Endodermal cell (in vitro differentiated cells): ENCODE data around the gene ABCD3. TPM values are rescaled to one million over a fixed set of nuclear protein-coding genes. Genes with fewer than 3 reads are reported as not detected.

Experiments
- DNase-seq: peaks from one replicate; pipeline ENCODE4 v3.0.0-alpha.2; 2017
- H3K27ac ChIP-seq: 2 replicates; pipeline ENCODE4 v1.5.1; 2013; ENCODE audit warnings: mild to moderate bottlenecking, low read depth, low read length, moderate library complexity
- H3K27me3 ChIP-seq: 2 replicates; pipeline ENCODE4 v1.6.1; 2013; ENCODE audit warnings: mild to moderate bottlenecking, low read length, moderate library complexity; ENCODE audit not compliant: insufficient read depth, control insufficient read depth, poor library complexity, severe bottlenecking
- H3K36me3 ChIP-seq: 2 replicates; pipeline ENCODE4 v1.7.0; 2013; ENCODE audit warnings: mild to moderate bottlenecking, low read length, moderate library complexity; ENCODE audit not compliant: control insufficient read depth, insufficient read depth
- H3K4me1 ChIP-seq: one replicate; pipeline ENCODE4 v1.7.0; 2013; ENCODE audit warnings: low read length; ENCODE audit not compliant: control insufficient read depth, insufficient read depth
- H3K4me3 ChIP-seq: 2 replicates; pipeline ENCODE4 v1.5.1; 2013; ENCODE audit warnings: mild to moderate bottlenecking, low read length, moderate library complexity
- H3K9ac ChIP-seq: 2 replicates; pipeline ENCODE4 v1.6.1; 2013; ENCODE audit warnings: mild to moderate bottlenecking, low read length, moderate library complexity; ENCODE audit not compliant: poor library complexity, severe bottlenecking; ENCODE audit errors: extremely low read depth
- H3K9me3 ChIP-seq: 2 replicates; pipeline ENCODE4 v1.6.1; 2013; ENCODE audit warnings: mild to moderate bottlenecking, low read length, moderate library complexity; ENCODE audit not compliant: control insufficient read depth
- H3K27ac Mint-ChIP-seq: 2 replicates; pipeline ENCODE4 v1.8.0; 2020; ENCODE audit warnings: mixed read lengths
- H3K27me3 Mint-ChIP-seq: 2 replicates; pipeline ENCODE4 v1.8.0; 2021; ENCODE audit warnings: mild to moderate bottlenecking, mixed read lengths; ENCODE audit not compliant: insufficient read depth
- H3K36me3 Mint-ChIP-seq: 2 replicates; pipeline ENCODE4 v1.8.0; 2020; ENCODE audit warnings: low read depth, mixed read lengths
- H3K4me1 Mint-ChIP-seq: 2 replicates; pipeline ENCODE4 v1.8.0; 2020; ENCODE audit warnings: mixed read lengths
- H3K4me3 Mint-ChIP-seq: 2 replicates; pipeline ENCODE4 v1.8.0; 2020; ENCODE audit warnings: mild to moderate bottlenecking, moderate library complexity, mixed read lengths
- H3K9me3 Mint-ChIP-seq: 2 replicates; pipeline ENCODE4 v1.8.0; 2020; ENCODE audit warnings: mild to moderate bottlenecking, mixed read lengths
- WGBS, 2 experiments: methylation state at CpG; one replicate each; pipeline versions ENCODE4 v1.1.5 to v1.1.7; 2013; ENCODE audit warnings: missing lambda C conversion rate in 2 of 2, mixed read lengths in 1 of 2; ENCODE audit not compliant: insufficient coverage in 1 of 2, insufficient read length in 1 of 2; 5-methylcytosine and 5-hydroxymethylcytosine counted together
- total RNA-seq, 2 donors: library from RNA; stranded (reverse); fragmentation: NEBNext Ultra II Directional in 1 of 2; extraction: Animal tissue kit (Norgen Biotek cat#: 25700) in 1 of 2; gene quantifications; 2 replicates in 1 of 2; 3 replicates in 1 of 2; pipeline ENCODE4 v1.2.1, GENCODE V29; 2021
- TF ChIP-seq, protein P1 (sequence below): fragments of 200-600 bp; sonication (generic); conservative IDR thresholded peaks from 2 replicates; pipeline ENCODE4 v1.5.0; 2021; ENCODE audit warnings: antibody characterized with exemption, mild to moderate bottlenecking

Gene ABCD3
- total RNA-seq, 2 donors from 2014 or later, result 28.1 to 33.3 TPM

DNA sequence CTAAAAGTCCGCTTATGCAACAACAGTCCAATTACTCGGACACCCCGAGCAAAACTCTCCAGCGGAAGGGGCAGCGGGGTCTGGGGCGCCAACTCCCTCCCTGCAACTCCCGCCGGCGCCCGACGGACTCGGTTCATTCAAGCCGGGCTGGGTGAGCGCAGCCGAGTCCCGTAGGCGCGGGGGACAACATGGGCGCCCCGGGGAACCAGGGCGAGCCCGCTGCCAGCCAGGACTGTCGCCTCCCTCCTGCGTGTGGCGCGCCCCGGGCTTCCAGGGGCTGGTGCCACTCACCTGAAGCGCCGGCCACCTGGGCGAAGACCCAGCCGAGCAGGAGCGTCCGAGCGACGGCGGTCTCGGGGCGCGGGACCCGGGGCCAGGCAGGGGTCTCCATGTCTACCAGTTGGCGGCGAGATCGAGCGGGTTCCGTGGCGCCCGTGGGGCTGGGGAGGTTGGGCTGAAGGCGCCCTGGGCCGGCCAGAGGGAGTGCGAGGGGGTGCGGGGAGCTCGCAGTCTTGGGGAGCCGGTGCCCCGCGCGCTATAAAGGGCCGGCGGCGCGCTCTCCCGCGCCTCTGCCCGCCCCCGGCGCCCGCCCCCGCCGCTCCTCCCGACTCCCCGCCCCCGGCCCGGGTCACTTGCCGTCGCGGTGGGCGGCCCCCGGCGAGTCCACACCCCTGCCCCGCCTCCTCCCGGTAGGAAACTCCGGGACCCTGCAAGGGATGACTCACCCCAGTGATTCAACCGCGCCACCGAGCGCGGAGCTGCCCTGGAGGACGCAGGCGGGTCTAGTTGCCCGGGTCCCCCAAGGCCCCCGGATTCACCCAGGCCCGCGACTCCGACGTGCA, 123.3 kb downstream of the ABCD3 start, which contains the start of gene F3:
TSS of gene F3 (minus strand) at position 514 of the 842 bp plus-strand sequence. CDS start at position 391, 123 bp downstream.
- peak within 1 kb of the TSS; percentile 62 for H3K9ac ChIP-seq
- H3K27ac ChIP-seq, result no peak within 1 kb of the TSS
- H3K9me3 ChIP-seq, result no peaks in the 10 kb centered on the region
- H3K36me3 ChIP-seq, result peaks cover 22% of the 10 kb centered on the region
- peak within 1 kb of the TSS; percentile 88 for H3K4me3 Mint-ChIP-seq
- peak within 1 kb of the TSS; percentile 91 for H3K27ac Mint-ChIP-seq
- peak within 1 kb of the TSS; percentile 94 for H3K4me3 ChIP-seq
- H3K9me3 Mint-ChIP-seq, result no peaks in the 10 kb centered on the region
- H3K4me1 ChIP-seq, result peaks cover 19% of the 10 kb centered on the region
- H3K27me3 ChIP-seq, result peaks cover 22% of the 10 kb centered on the region
- H3K4me1 Mint-ChIP-seq, result peaks cover 71% of the 10 kb centered on the region
- DNase-seq, result peak; percentile 96
- H3K36me3 Mint-ChIP-seq, result peaks cover 21% of the 10 kb centered on the region
- H3K27me3 Mint-ChIP-seq, result peaks cover 16% of the 10 kb centered on the region
- 0% methylated on average over 14 to 94 of the region's 94 CpGs for WGBS, 2 experiments
- TF ChIP-seq, protein P1, sequence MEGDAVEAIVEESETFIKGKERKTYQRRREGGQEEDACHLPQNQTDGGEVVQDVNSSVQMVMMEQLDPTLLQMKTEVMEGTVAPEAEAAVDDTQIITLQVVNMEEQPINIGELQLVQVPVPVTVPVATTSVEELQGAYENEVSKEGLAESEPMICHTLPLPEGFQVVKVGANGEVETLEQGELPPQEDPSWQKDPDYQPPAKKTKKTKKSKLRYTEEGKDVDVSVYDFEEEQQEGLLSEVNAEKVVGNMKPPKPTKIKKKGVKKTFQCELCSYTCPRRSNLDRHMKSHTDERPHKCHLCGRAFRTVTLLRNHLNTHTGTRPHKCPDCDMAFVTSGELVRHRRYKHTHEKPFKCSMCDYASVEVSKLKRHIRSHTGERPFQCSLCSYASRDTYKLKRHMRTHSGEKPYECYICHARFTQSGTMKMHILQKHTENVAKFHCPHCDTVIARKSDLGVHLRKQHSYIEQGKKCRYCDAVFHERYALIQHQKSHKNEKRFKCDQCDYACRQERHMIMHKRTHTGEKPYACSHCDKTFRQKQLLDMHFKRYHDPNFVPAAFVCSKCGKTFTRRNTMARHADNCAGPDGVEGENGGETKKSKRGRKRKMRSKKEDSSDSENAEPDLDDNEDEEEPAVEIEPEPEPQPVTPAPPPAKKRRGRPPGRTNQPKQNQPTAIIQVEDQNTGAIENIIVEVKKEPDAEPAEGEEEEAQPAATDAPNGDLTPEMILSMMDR, result peak; percentile 34

DNA sequence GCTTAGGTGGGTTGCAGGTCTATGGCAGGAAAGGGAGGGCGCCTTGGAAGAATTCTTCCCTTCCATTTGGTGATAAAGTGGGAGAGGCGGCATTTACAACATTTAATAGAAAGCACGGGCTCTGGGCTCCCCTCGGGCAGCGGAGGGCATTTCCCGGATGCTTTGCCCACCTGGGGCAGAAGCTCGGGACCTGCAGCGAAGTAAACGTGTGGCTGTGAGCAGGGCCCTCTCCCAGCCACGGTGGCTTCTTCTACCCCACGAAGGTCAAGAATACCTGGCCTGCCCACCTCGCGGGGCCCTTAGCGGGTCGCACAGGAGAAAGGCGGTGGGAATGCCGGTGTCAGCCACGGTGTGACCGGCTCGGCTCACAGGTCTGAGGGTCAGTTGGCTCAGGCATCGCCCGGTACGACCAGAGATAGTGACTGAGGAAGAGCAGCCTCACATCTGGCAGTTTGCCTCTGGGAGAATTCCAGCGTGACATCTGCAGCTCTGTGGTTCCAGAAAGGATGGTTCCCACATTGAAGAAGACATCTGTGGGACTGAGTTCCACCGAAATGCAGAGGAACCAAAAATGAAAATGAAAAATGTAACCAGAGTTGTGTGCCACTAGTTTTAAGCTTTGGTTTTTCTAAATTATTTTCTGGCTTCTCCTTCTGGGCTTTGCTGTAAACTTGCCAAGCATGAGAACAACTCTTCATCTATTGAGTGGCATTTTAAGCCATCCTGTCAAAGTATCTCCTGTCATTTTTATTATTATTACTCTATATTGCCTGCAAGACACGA, 124.1 kb downstream of the ABCD3 start:
- H3K4me3 Mint-ChIP-seq, result peak overlapping the region; percentile 88
- peaks cover 65% of the 10 kb centered on the region for H3K4me1 Mint-ChIP-seq
- peak overlapping the region; percentile 85 for H3K4me3 ChIP-seq
- peak overlapping the region; percentile 91 for H3K27ac Mint-ChIP-seq
- H3K36me3 Mint-ChIP-seq, result peaks cover 17% of the 10 kb centered on the region
- peak; percentile 75 for DNase-seq
- 3 to 6% methylated on average over 10 to 26 of the region's 26 CpGs for WGBS, 2 experiments
- H3K4me1 ChIP-seq, result peaks cover 18% of the 10 kb centered on the region
- H3K9me3 ChIP-seq, result peaks cover 8% of the 10 kb centered on the region
- peaks cover 16% of the 10 kb centered on the region for H3K27me3 ChIP-seq
- H3K27me3 Mint-ChIP-seq, result peaks cover 16% of the 10 kb centered on the region
- no peak overlapping the region for H3K27ac ChIP-seq
- H3K9me3 Mint-ChIP-seq, result peaks cover 4% of the 10 kb centered on the region
- H3K36me3 ChIP-seq, result peaks cover 14% of the 10 kb centered on the region
- H3K9ac ChIP-seq, result peak overlapping the region; percentile 62
- TF ChIP-seq, protein P1, result no peak

DNA sequence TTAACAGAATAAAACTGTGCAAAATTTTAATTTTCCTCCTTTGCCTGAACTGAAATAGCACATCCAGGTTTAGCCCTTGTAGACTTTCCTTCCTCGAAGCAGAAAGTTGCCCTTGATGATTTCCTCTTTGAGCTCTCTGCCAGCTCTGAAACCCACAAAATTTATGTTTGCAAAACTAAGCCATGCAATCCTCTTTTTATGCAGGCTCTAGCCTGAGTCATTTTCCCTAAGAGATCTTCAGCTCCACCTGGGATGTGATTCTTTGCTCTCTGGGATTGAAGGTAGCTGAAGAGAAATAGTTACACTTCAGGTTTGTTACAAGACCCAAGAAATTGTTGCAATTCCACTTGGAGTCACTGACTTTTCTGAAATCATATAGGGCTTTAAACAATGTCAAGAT, 124.8 kb downstream of the ABCD3 start:
- Histone ChIP-seq H3K36me3 (peaks cover 12% of the 10 kb centered on the region), H3K4me1 (peaks cover 16% of the 10 kb centered on the region), H3K27ac (no peak overlapping the region), H3K9ac (no peak overlapping the region), H3K4me3 (peak overlapping the region; percentile 85), H3K9me3 (peaks cover 10% of the 10 kb centered on the region), H3K27me3 (peaks cover 15% of the 10 kb centered on the region)
- no peak overlapping the region for H3K27ac Mint-ChIP-seq
- 45 to 76% methylated on average over 1 of the region's 1 CpG for WGBS, 2 experiments
- peaks cover 4% of the 10 kb centered on the region for H3K9me3 Mint-ChIP-seq
- H3K36me3 Mint-ChIP-seq, result peaks cover 14% of the 10 kb centered on the region
- peak overlapping the region; percentile 88 for H3K4me3 Mint-ChIP-seq
- TF ChIP-seq, protein P1, result no peak
- no peak for DNase-seq
- H3K4me1 Mint-ChIP-seq, result peaks cover 60% of the 10 kb centered on the region
- peaks cover 16% of the 10 kb centered on the region for H3K27me3 Mint-ChIP-seq
